ENCODE data around the gene PEX12. TPM values are rescaled to one million over a fixed set of nuclear protein-coding genes. Genes with fewer than 3 reads are reported as not detected.

The PEX12 gene
- total RNA-seq, 1 donor from 2014 or later, result 3.9 TPM

DNA sequence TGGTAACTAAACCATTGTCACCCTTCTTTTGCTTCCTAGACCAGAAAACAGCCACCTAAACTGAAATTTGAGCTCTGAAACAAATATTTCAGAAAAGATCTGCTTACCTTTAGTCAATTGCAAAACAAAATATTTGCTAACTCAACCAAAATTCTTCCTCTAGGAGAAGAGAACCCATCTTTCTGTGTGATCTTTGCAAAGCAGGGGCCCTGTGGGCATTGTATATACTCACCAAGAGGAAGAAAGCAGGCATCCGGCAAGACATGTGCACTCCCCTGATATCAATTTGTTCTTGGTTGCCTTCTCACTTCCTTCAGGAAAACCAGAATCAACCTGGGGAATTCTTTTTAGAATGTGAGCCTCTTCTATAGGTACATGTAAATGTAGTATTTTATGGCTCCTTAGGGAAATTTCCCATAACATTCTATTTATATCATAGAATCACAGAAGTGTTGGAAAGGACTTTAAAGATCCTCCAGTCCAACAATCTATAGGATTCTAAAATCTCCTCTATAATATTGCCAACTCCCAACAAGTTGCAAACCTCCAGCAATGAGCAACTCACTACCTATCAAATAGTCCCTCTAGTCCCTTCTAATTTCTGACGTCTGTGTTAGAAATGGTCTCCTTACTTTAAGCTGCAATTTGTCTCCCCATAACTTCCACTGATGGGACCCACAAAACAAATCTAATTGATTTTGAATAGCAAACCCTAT is 18.7 kb downstream of the PEX12 start:
- no peak overlapping the region for H3K4me2 ChIP-seq (ENCODE audit: low read length)
- H3K4me1 Mint-ChIP-seq (ENCODE audit: low read depth, unreplicated experiment), result peaks cover 3% of the 10 kb centered on the region
- DNase-seq (ENCODE audit: low read depth) (no peak), FAIRE-seq (no peak)
- no peaks in the 10 kb centered on the region for H3K9me3 ChIP-seq (ENCODE audit: insufficient read depth, low read depth, low read length)
- H3K4me3 ChIP-seq (ENCODE audit: insufficient read depth, low read depth, low read length), result no peak overlapping the region
- H3K9ac ChIP-seq (ENCODE audit: low read length), result no peak overlapping the region
- no peaks in the 10 kb centered on the region for H3K9me3 Mint-ChIP-seq (ENCODE audit: unreplicated experiment)
- H3K36me3 Mint-ChIP-seq (ENCODE audit: low read depth, unreplicated experiment), result no peaks in the 10 kb centered on the region
- H3K27me3 ChIP-seq (ENCODE audit: insufficient read depth, low read length), result peaks cover 11% of the 10 kb centered on the region
- no peak overlapping the region for H3K4me3 Mint-ChIP-seq (ENCODE audit: unreplicated experiment)
- no peaks in the 10 kb centered on the region for H3K79me2 ChIP-seq (ENCODE audit: insufficient read depth, low read length)
- H3K27ac ChIP-seq (ENCODE audit: low read depth, low read length), result no peak overlapping the region
- no peaks in the 10 kb centered on the region for H3K4me1 ChIP-seq (ENCODE audit: insufficient read depth, low read length)
- no peak overlapping the region for H3K27ac Mint-ChIP-seq (ENCODE audit: unreplicated experiment)
- no peaks in the 10 kb centered on the region for H4K20me1 ChIP-seq (ENCODE audit: insufficient read depth, low read length)
- TF ChIP-seq, protein P1, sequence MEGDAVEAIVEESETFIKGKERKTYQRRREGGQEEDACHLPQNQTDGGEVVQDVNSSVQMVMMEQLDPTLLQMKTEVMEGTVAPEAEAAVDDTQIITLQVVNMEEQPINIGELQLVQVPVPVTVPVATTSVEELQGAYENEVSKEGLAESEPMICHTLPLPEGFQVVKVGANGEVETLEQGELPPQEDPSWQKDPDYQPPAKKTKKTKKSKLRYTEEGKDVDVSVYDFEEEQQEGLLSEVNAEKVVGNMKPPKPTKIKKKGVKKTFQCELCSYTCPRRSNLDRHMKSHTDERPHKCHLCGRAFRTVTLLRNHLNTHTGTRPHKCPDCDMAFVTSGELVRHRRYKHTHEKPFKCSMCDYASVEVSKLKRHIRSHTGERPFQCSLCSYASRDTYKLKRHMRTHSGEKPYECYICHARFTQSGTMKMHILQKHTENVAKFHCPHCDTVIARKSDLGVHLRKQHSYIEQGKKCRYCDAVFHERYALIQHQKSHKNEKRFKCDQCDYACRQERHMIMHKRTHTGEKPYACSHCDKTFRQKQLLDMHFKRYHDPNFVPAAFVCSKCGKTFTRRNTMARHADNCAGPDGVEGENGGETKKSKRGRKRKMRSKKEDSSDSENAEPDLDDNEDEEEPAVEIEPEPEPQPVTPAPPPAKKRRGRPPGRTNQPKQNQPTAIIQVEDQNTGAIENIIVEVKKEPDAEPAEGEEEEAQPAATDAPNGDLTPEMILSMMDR (IDR thresholded peaks at IDR 0.05; ENCODE audit: insufficient read depth, low read depth, low read length), result no peak
- TF ChIP-seq EZH2 (IDR thresholded peaks at IDR 0.05; ENCODE audit: insufficient read depth, low read length), result no peak
- peaks cover 27% of the 10 kb centered on the region for H3K27me3 Mint-ChIP-seq (ENCODE audit: low read depth, unreplicated experiment)
- H2AFZ ChIP-seq (ENCODE audit: low read depth, low read length), result no peak overlapping the region
- no peaks in the 10 kb centered on the region for H3K36me3 ChIP-seq (ENCODE audit: insufficient read depth, low read length)

DNA sequence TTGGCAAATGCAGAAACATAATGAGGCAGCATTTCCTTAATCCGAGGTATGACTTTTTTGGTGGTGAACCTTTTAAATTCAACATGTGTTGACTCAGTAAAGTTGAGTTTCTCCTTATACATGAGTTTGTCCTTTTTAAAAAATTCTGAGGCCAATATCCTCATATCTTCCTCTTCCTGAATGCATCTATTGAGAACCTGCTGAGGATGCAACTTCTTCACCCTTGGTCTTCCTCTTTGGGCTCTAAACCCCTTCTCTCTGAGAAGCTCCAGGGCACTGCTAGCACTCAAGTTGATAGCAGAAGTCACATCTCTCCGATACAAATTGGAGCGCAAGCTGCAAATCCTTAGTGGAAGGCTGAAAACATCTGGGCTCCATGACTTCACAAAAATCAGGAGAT is 21.0 kb downstream of the PEX12 start:
- no peaks in the 10 kb centered on the region for H3K9me3 Mint-ChIP-seq (ENCODE audit: unreplicated experiment)
- no peaks in the 10 kb centered on the region for H3K36me3 ChIP-seq (ENCODE audit: insufficient read depth, low read length)
- no peaks in the 10 kb centered on the region for H3K79me2 ChIP-seq (ENCODE audit: insufficient read depth, low read length)
- FAIRE-seq (no peak), DNase-seq (ENCODE audit: low read depth) (no peak)
- TF ChIP-seq, protein P1 (IDR thresholded peaks at IDR 0.05; ENCODE audit: insufficient read depth, low read depth, low read length), result no peak
- no peak for TF ChIP-seq EZH2 (IDR thresholded peaks at IDR 0.05; ENCODE audit: insufficient read depth, low read length)
- no peaks in the 10 kb centered on the region for H4K20me1 ChIP-seq (ENCODE audit: insufficient read depth, low read length)
- no peak overlapping the region for H2AFZ ChIP-seq (ENCODE audit: low read depth, low read length)
- H3K4me2 ChIP-seq (ENCODE audit: low read length), result no peak overlapping the region
- H3K27ac Mint-ChIP-seq (ENCODE audit: unreplicated experiment), result no peak overlapping the region
- no peak overlapping the region for H3K4me3 Mint-ChIP-seq (ENCODE audit: unreplicated experiment)
- H3K4me1 ChIP-seq (ENCODE audit: insufficient read depth, low read length), result no peaks in the 10 kb centered on the region
- H3K27me3 ChIP-seq (ENCODE audit: insufficient read depth, low read length), result peaks cover 17% of the 10 kb centered on the region
- no peaks in the 10 kb centered on the region for H3K9me3 ChIP-seq (ENCODE audit: insufficient read depth, low read depth, low read length)
- no peak overlapping the region for H3K27ac ChIP-seq (ENCODE audit: low read depth, low read length)
- H3K27me3 Mint-ChIP-seq (ENCODE audit: low read depth, unreplicated experiment), result peaks cover 19% of the 10 kb centered on the region
- H3K36me3 Mint-ChIP-seq (ENCODE audit: low read depth, unreplicated experiment), result no peaks in the 10 kb centered on the region
- H3K4me1 Mint-ChIP-seq (ENCODE audit: low read depth, unreplicated experiment), result peaks cover 3% of the 10 kb centered on the region
- H3K9ac ChIP-seq (ENCODE audit: low read length), result no peak overlapping the region
- H3K4me3 ChIP-seq (ENCODE audit: insufficient read depth, low read depth, low read length), result no peak overlapping the region

DNA sequence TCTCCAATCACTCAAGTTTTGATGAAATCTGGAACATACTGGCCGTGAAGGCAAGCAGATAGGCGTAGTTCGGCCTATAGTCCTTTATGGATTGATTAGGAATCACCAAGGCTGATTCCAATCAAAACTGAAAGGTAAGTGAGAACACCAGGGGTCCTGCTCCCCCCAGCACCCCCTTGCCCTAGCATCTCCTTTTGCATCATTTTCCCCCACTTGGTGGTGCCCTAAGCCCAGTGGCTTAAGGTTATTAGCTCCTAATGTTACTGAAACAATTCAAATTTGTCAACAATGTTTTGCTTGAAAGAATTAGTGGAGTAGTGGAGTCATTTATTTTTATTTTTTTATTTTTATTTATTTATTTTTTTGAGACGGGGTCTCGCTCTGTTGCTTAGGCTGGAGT is 22.7 kb downstream of the PEX12 start:
- Histone ChIP-seq H3K36me3 (ENCODE audit: insufficient read depth, low read length) (no peaks in the 10 kb centered on the region), H3K9ac (ENCODE audit: low read length) (no peak overlapping the region), H3K27me3 (ENCODE audit: insufficient read depth, low read length) (peaks cover 20% of the 10 kb centered on the region), H3K4me2 (ENCODE audit: low read length) (no peak overlapping the region), H3K4me1 (ENCODE audit: insufficient read depth, low read length) (no peaks in the 10 kb centered on the region), H3K4me3 (ENCODE audit: insufficient read depth, low read depth, low read length) (no peak overlapping the region), H3K9me3 (ENCODE audit: insufficient read depth, low read depth, low read length) (no peaks in the 10 kb centered on the region), H3K79me2 (ENCODE audit: insufficient read depth, low read length) (no peaks in the 10 kb centered on the region), H4K20me1 (ENCODE audit: insufficient read depth, low read length) (no peaks in the 10 kb centered on the region), H2AFZ (ENCODE audit: low read depth, low read length) (no peak overlapping the region), H3K27ac (ENCODE audit: low read depth, low read length) (no peak overlapping the region)
- Mint-ChIP-seq H3K4me3 (ENCODE audit: unreplicated experiment) (no peak overlapping the region), H3K27ac (ENCODE audit: unreplicated experiment) (no peak overlapping the region), H3K36me3 (ENCODE audit: low read depth, unreplicated experiment) (no peaks in the 10 kb centered on the region), H3K4me1 (ENCODE audit: low read depth, unreplicated experiment) (peaks cover 1% of the 10 kb centered on the region), H3K27me3 (ENCODE audit: low read depth, unreplicated experiment) (peaks cover 21% of the 10 kb centered on the region), H3K9me3 (ENCODE audit: unreplicated experiment) (no peaks in the 10 kb centered on the region)
- DNase-seq (ENCODE audit: low read depth) (no peak), FAIRE-seq (no peak)
- no peak for TF ChIP-seq EZH2 (IDR thresholded peaks at IDR 0.05; ENCODE audit: insufficient read depth, low read length)
- TF ChIP-seq, protein P1 (IDR thresholded peaks at IDR 0.05; ENCODE audit: insufficient read depth, low read depth, low read length), result no peak

Data from astrocyte (in vitro differentiated cells and primary cell).